GM12878 (cell line): ENCODE data around the gene NSUN7. TPM values are rescaled to one million over a fixed set of nuclear protein-coding genes. Genes with fewer than 3 reads are reported as not detected.

Experiments used
- ATAC-seq: fragments of 200-7000 bp; cut with Tn5 transposase; 3 replicates; pipeline ENCODE4 v1.9.1; 2020; ENCODE audit warnings: mild to moderate bottlenecking, moderate library complexity
- BruUV-seq: library from RNA; stranded (reverse); fragments of 400-500 nt; replicated peaks from 2 replicates; lab custom pipeline; 2021; lab: Mats Ljungman, UMichigan
- CTCF ChIA-PET: fragments of 300-600 bp; sonication (Branson Sonifier 250); formaldehyde crosslinking; extraction: SDS; loops from one replicate; lab custom pipeline; 2021; ENCODE audit warnings: inconsistent platforms; lab: Yijun Ruan, JAX
- POLR2A ChIA-PET: fragments of 350-600 bp; formaldehyde crosslinking; extraction: SDS; loops from one replicate; lab custom pipeline; 2021; ENCODE audit warnings: inconsistent platforms; lab: Charles Lee
- RAD21 ChIA-PET: fragments of 300-600 bp; sonication (Branson Sonifier 250); formaldehyde crosslinking; loops from one replicate; lab custom pipeline; 2023; ENCODE audit warnings: antibody characterized with exemption; ENCODE audit not compliant: unreplicated experiment; lab: Charles Lee
- SMC1A ChIA-PET: fragments of 300-600 bp; sonication (Branson Sonifier 250); formaldehyde crosslinking; loops from one replicate; lab custom pipeline; 2023; ENCODE audit not compliant: unreplicated experiment, uncharacterized antibody; lab: Charles Lee
- DNase-seq: peaks from one replicate; pipeline ENCODE4 v3.0.0-alpha.2; 2011; ENCODE audit warnings: low read depth, low spot score
- FAIRE-seq: peaks from 3 replicates; lab custom pipeline; 2011; peaks lifted over from hg19 to GRCh38; lab: Jason Lieb, UNC
- H2AFZ ChIP-seq: 2 replicates; pipeline ENCODE4 v1.6.0; 2011; ENCODE audit warnings: low read depth, low read length, control low read depth; ENCODE audit not compliant: control insufficient read depth
- H3K27ac ChIP-seq: 2 replicates; pipeline ENCODE4 v1.5.1; 2011; ENCODE audit warnings: control low read depth; ENCODE audit not compliant: control insufficient read depth, insufficient read depth
- H3K27me3 ChIP-seq, 2 experiments: replicated peaks in 1 of 2; 2 replicates each; pipeline versions ENCODE4 v1.6.0 to v1.6.1; 2011; ENCODE audit warnings: low read length in 1 of 2; ENCODE audit not compliant: control insufficient read depth in 2 of 2, insufficient read depth in 2 of 2
- H3K36me3 ChIP-seq, 2 experiments: 2 replicates each; pipeline ENCODE4 v1.5.1; 2011; ENCODE audit warnings: low read length in 1 of 2; ENCODE audit not compliant: control insufficient read depth in 2 of 2, insufficient read depth in 2 of 2
- H3K4me1 ChIP-seq: 2 replicates; pipeline ENCODE4 v1.6.1; 2011; ENCODE audit warnings: mild to moderate bottlenecking, low read length, moderate library complexity, mixed read lengths; ENCODE audit not compliant: control insufficient read depth, insufficient read depth
- H3K4me2 ChIP-seq: 2 replicates; pipeline ENCODE4 v1.6.0; 2011; ENCODE audit warnings: control low read depth; ENCODE audit not compliant: control insufficient read depth, insufficient read depth
- H3K4me3 ChIP-seq: fragments of 200-600 bp; sonication (generic); 2 replicates; pipeline ENCODE4 v1.5.1; 2016
- H3K79me2 ChIP-seq: 2 replicates; pipeline ENCODE4 v1.6.0; 2011; ENCODE audit warnings: low read length; ENCODE audit not compliant: control insufficient read depth, insufficient read depth
- H3K9ac ChIP-seq: 2 replicates; pipeline ENCODE4 v1.8.0; 2011; ENCODE audit warnings: low read length, control low read depth, mixed read lengths; ENCODE audit not compliant: control insufficient read depth, insufficient read depth
- H3K9me3 ChIP-seq: replicated peaks from 3 replicates; pipeline ENCODE4 v1.5.1; 2011; ENCODE audit warnings: mild to moderate bottlenecking, low read length; ENCODE audit not compliant: control insufficient read depth, insufficient read depth
- H4K20me1 ChIP-seq: 2 replicates; pipeline ENCODE4 v1.6.0; 2011; ENCODE audit not compliant: control insufficient read depth, insufficient read depth
- BMI1 ChIP-seq: fragments of 450-650 bp; IDR thresholded peaks from 2 replicates; pipeline ENCODE4 v1.6.1; 2016; ENCODE audit warnings: mild to moderate bottlenecking, moderate library complexity, borderline replicate concordance
- EP300 ChIP-seq, 2 experiments: fragments of 150-350 bp in 1 of 2; IDR thresholded peaks; 2 replicates each; pipeline ENCODE4 v1.6.1; 2011 to 2012; ENCODE audit warnings: low read depth in 2 of 2, low read length in 2 of 2, borderline replicate concordance in 1 of 2, improper control_type of control experiment in 1 of 2, inconsistent platforms in 1 of 2; ENCODE audit not compliant: control insufficient read depth in 1 of 2
- FOXM1 ChIP-seq: IDR thresholded peaks from 2 replicates; pipeline ENCODE4 v1.6.1; 2012; ENCODE audit warnings: low read depth, mild to moderate bottlenecking, inconsistent platforms, low read length, moderate library complexity
- IKZF1 ChIP-seq: fragments of 450-650 bp; conservative IDR thresholded peaks from 2 replicates; pipeline ENCODE4 v1.6.1; 2017; ENCODE audit warnings: antibody characterized with exemption, mild to moderate bottlenecking
- IRF4 ChIP-seq: IDR thresholded peaks from 2 replicates; pipeline ENCODE4 v1.6.1; 2011; ENCODE audit warnings: low read depth, low read length
- JUND ChIP-seq: IDR thresholded peaks from 2 replicates; pipeline ENCODE4 v1.6.1; 2012; ENCODE audit warnings: low read depth, mild to moderate bottlenecking, low read length, improper control_type of control experiment, moderate library complexity
- NFYB ChIP-seq: IDR thresholded peaks from 2 replicates; pipeline ENCODE4 v1.6.1; 2011; ENCODE audit warnings: low read depth, mild to moderate bottlenecking, low read length, improper control_type of control experiment, moderate library complexity; ENCODE audit not compliant: insufficient read depth
- RAD51 ChIP-seq: fragments of 450-650 bp; IDR thresholded peaks from 2 replicates; pipeline ENCODE4 v1.6.1; 2016; ENCODE audit warnings: moderate library complexity, mild to moderate bottlenecking, inconsistent platforms
- RBBP5 ChIP-seq: fragments of 200-600 bp; sonication (generic); conservative IDR thresholded peaks from 2 replicates; pipeline ENCODE4 v1.6.1; 2016
- SUZ12 ChIP-seq: fragments of 200-600 bp; sonication (generic); IDR thresholded peaks from one replicate; pipeline ENCODE4 v1.6.1; 2018; ENCODE audit warnings: antibody characterized with exemption, mild to moderate bottlenecking; ENCODE audit not compliant: unreplicated experiment
- YBX1 ChIP-seq: fragments of 450-650 bp; IDR thresholded peaks from 2 replicates; pipeline ENCODE4 v1.6.1; 2016; ENCODE audit warnings: antibody characterized with exemption
- ZBED1 ChIP-seq: IDR thresholded peaks from 2 replicates; pipeline ENCODE4 v1.6.1; 2016; ENCODE audit warnings: borderline replicate concordance
- ZNF24 ChIP-seq: fragments of 450-650 bp; IDR thresholded peaks from 2 replicates; pipeline ENCODE4 v1.6.1; 2017; ENCODE audit warnings: antibody characterized with exemption, mild to moderate bottlenecking
- ZNF274 ChIP-seq: IDR thresholded peaks from one replicate; pipeline ENCODE4 v1.8.0; 2011; ENCODE audit not compliant: insufficient read length, insufficient read depth
- WGBS: methylation state at CpG from one replicate; pipeline ENCODE4 v1.1.6; 2016; ENCODE audit warnings: low lambda C conversion rate; ENCODE audit not compliant: insufficient replicate concordance, insufficient coverage; ENCODE audit errors: missing lambda C conversion rate; 5-methylcytosine and 5-hydroxymethylcytosine counted together
- in situ Hi-C: fragments of 300-500 bp; cut with MboI; formaldehyde crosslinking; loops from 9 replicates; pipeline ENCODE4 v1.14.3; 2018; ENCODE audit warnings: mixed read lengths
- intact Hi-C: fragments of 100-400 bp; cut with micrococcal nuclease; formaldehyde crosslinking; loops from one replicate; pipeline ENCODE4 v1.14.2; 2022; ENCODE audit not compliant: unreplicated experiment
- polyA plus RNA-seq, 11 experiments: library from polyadenylated mRNA; depleted of rRNA in 4 of 11; unstranded in 6 of 11; stranded (reverse) in 5 of 11; fragments of >200 nt; fragmentation: Nextera tagmentation in 4 of 11; fragmentation: Illumina TruSeq in 1 of 11; extraction: Ambion mirVana in 4 of 11; extraction: Trizol in 1 of 11; gene quantifications; 1 replicate in 1 of 11; 2 replicates in 10 of 11; pipeline versions ENCODE4 v1.2.1 to v1.2.3, GENCODE V29; 2011 to 2016; ENCODE audit warnings: inconsistent platforms in 2 of 11, missing spikeins in 2 of 11, low read depth in 1 of 11
- total RNA-seq, 4 experiments: library from RNA; depleted of rRNA in 3 of 4; stranded (reverse); fragments of >200 nt in 3 of 4; fragmentation: Illumina TruSeq in 1 of 4; extraction: Trizol in 1 of 4; gene quantifications; 2 replicates each; pipeline versions ENCODE4 v1.2.1 to v1.2.3, GENCODE V29; 2013 to 2021
- TF ChIP-seq, protein P1 (sequence below): fragments of 450-650 bp; IDR thresholded peaks from 2 replicates; pipeline ENCODE4 v1.6.1; 2017; ENCODE audit warnings: borderline replicate concordance
- TF ChIP-seq, protein P2 (sequence below): fragments of 450-650 bp; IDR thresholded peaks from 2 replicates; pipeline ENCODE4 v1.6.1; 2017; ENCODE audit warnings: mild to moderate bottlenecking, low read depth, inconsistent platforms; ENCODE audit not compliant: poor library complexity, severe bottlenecking
- TF ChIP-seq, protein P3 (sequence below): IDR thresholded peaks from 2 replicates; pipeline ENCODE4 v1.6.1; 2012; ENCODE audit warnings: mild to moderate bottlenecking, low read depth, low read length

NSUN7 gene
- total and polyA plus RNA-seq, 10 of the 15 experiments (the other 5 are each of a cell fraction or from before 2014, with no cell fraction given): 0.02 to 0.21 (median 0.15) TPM; not detected in 3

DNA sequence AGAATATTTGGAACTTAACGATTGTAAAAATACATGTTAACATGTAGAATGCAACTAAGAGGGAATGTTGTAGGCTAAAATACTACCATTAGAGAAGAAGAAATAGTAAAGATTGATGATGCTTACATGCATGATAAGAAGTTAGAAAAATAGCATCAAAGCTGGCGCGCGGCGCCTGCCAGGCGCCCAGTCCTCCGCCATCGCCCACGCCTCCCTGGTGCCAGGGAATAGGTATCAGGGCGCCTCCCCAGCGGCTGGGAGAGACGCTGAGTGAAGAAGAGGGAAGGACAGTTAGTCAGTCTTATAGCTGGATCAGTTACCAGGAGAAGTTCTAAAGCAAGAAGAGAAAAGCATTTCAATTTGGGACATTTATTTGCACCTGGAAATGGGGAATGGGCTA, 36.0 kb downstream of the NSUN7 start (continued):
- TF ChIP-seq NFYB (no peak), RAD51 (no peak)
- TF ChIP-seq, all 136 proteins: peak for 0

DNA sequence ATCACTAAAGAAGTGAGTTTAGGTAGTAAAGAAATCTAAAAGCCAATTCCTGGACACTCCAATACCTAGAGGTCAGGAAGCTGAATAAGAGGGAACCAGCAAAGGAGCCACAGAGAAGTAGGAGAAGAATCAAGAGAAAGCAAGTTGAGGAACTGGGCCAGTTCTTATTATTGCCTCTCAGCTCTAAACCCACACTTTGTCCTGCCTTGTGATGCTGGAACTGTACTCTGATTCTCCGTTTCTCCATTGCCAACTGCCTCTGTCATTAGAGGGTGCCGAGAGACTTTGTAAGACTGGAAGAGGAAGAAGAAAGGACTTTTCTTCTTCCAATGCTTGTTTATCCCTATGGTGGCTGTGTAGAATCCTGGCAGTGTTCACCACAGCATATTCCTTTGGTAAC, 38.6 kb downstream of the NSUN7 start:
- in situ Hi-C loops (no loop called here), intact Hi-C loops (no loop called here)
- ChIA-PET CTCF (no interaction called here), POLR2A (no interaction called here), SMC1A (no interaction called here), RAD21 (no interaction called here)
- Histone ChIP-seq H3K9me3 (no peaks in the 10 kb centered on the region), H3K4me3 (no peak overlapping the region), H3K4me2 (no peak overlapping the region), H3K79me2 (no peaks in the 10 kb centered on the region), H3K27ac (no peak overlapping the region), H2AFZ (no peak overlapping the region), H3K9ac (no peak overlapping the region), H4K20me1 (no peaks in the 10 kb centered on the region), H3K4me1 (no peaks in the 10 kb centered on the region), H3K27me3 (no peaks in the 10 kb centered on the region), H3K36me3 (no peaks in the 10 kb centered on the region)
- TF ChIP-seq IRF4: no peak
- TF ChIP-seq ZNF24: no peak
- TF ChIP-seq, protein P1, sequence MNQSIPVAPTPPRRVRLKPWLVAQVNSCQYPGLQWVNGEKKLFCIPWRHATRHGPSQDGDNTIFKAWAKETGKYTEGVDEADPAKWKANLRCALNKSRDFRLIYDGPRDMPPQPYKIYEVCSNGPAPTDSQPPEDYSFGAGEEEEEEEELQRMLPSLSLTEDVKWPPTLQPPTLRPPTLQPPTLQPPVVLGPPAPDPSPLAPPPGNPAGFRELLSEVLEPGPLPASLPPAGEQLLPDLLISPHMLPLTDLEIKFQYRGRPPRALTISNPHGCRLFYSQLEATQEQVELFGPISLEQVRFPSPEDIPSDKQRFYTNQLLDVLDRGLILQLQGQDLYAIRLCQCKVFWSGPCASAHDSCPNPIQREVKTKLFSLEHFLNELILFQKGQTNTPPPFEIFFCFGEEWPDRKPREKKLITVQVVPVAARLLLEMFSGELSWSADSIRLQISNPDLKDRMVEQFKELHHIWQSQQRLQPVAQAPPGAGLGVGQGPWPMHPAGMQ: no peak
- no peak for TF ChIP-seq RBBP5
- TF ChIP-seq, protein P2, sequence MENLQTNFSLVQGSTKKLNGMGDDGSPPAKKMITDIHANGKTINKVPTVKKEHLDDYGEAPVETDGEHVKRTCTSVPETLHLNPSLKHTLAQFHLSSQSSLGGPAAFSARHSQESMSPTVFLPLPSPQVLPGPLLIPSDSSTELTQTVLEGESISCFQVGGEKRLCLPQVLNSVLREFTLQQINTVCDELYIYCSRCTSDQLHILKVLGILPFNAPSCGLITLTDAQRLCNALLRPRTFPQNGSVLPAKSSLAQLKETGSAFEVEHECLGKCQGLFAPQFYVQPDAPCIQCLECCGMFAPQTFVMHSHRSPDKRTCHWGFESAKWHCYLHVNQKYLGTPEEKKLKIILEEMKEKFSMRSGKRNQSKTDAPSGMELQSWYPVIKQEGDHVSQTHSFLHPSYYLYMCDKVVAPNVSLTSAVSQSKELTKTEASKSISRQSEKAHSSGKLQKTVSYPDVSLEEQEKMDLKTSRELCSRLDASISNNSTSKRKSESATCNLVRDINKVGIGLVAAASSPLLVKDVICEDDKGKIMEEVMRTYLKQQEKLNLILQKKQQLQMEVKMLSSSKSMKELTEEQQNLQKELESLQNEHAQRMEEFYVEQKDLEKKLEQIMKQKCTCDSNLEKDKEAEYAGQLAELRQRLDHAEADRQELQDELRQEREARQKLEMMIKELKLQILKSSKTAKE: no peak
- no peak for TF ChIP-seq ZNF274
- TF ChIP-seq YBX1: no peak
- TF ChIP-seq FOXM1: no peak
- no peak for TF ChIP-seq SUZ12
- no peak for TF ChIP-seq BMI1
- TF ChIP-seq IKZF1: no peak
- TF ChIP-seq EP300 (IDR thresholded peaks at IDR 0.05; ENCODE audit: borderline replicate concordance in 1 of 2, control insufficient read depth in 1 of 2, low read depth in 2 of 2, low read length in 2 of 2): no peak
- TF ChIP-seq, protein P3, sequence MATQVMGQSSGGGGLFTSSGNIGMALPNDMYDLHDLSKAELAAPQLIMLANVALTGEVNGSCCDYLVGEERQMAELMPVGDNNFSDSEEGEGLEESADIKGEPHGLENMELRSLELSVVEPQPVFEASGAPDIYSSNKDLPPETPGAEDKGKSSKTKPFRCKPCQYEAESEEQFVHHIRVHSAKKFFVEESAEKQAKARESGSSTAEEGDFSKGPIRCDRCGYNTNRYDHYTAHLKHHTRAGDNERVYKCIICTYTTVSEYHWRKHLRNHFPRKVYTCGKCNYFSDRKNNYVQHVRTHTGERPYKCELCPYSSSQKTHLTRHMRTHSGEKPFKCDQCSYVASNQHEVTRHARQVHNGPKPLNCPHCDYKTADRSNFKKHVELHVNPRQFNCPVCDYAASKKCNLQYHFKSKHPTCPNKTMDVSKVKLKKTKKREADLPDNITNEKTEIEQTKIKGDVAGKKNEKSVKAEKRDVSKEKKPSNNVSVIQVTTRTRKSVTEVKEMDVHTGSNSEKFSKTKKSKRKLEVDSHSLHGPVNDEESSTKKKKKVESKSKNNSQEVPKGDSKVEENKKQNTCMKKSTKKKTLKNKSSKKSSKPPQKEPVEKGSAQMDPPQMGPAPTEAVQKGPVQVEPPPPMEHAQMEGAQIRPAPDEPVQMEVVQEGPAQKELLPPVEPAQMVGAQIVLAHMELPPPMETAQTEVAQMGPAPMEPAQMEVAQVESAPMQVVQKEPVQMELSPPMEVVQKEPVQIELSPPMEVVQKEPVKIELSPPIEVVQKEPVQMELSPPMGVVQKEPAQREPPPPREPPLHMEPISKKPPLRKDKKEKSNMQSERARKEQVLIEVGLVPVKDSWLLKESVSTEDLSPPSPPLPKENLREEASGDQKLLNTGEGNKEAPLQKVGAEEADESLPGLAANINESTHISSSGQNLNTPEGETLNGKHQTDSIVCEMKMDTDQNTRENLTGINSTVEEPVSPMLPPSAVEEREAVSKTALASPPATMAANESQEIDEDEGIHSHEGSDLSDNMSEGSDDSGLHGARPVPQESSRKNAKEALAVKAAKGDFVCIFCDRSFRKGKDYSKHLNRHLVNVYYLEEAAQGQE: no peak
- no peak for TF ChIP-seq JUND
- no peak for TF ChIP-seq ZBED1
- ATAC-seq (no peak), FAIRE-seq (no peak), DNase-seq (no peak)
- BruUV-seq: no TSS peak
- WGBS: 27% methylated on average over 2 of the region's 2 CpGs
